B cell (primary cell): ENCODE results near the gene SERPINB6. TPM values are rescaled to one million over a fixed set of nuclear protein-coding genes. Genes with fewer than 3 reads are reported as not detected.
A peak's percentile ranks its signal among the peaks of the same experiment; 100 is the strongest.

Experiments used
- ATAC-seq: fragments of 200-7000 bp; cut with Tn5 transposase; one replicate; pipeline ENCODE4 v1.10.0; 2021; ENCODE audit warnings: low read depth, mild to moderate bottlenecking, moderate number of reproducible peaks, moderate library complexity
- CTCF ChIA-PET: fragments of 350-600 bp; sonication (Branson Sonifier 250); formaldehyde crosslinking; loops from one replicate; lab custom pipeline; 2021; ENCODE audit warnings: antibody characterized with exemption, inconsistent platforms; lab: Charles Lee
- POLR2A ChIA-PET: fragments of 350-600 bp; sonication (Branson Sonifier 250); formaldehyde crosslinking; loops from one replicate; lab custom pipeline; 2021; ENCODE audit warnings: antibody characterized with exemption; lab: Charles Lee
- DNase-seq: peaks from one replicate; pipeline ENCODE4 v3.0.0; 2013
- H2AFZ ChIP-seq: 2 replicates; pipeline ENCODE4 v1.6.1; 2012; ENCODE audit warnings: mild to moderate bottlenecking, low read depth, low read length; ENCODE audit not compliant: insufficient read depth, poor library complexity, severe bottlenecking
- H3K27ac ChIP-seq, 2 donors: 1 replicate in 1 of 2; 2 replicates in 1 of 2; pipeline ENCODE4 v1.5.1; 2012 to 2013; ENCODE audit warnings: low read length in 2 of 2, mild to moderate bottlenecking in 2 of 2, moderate library complexity in 1 of 2
- H3K27me3 ChIP-seq, 4 experiments: fragments of 200-600 bp in 1 of 4; sonication (generic) in 1 of 4; replicated peaks in 1 of 4; 1 replicate in 2 of 4; 2 replicates in 2 of 4; pipeline versions ENCODE4 v1.6.1 to v1.7.0; 2013 to 2016; ENCODE audit warnings: low read length in 3 of 4, mild to moderate bottlenecking in 2 of 4, mixed read lengths in 1 of 4, moderate library complexity in 1 of 4; ENCODE audit not compliant: insufficient read depth in 4 of 4, control insufficient read depth in 3 of 4; ENCODE audit errors: control extremely low read depth in 1 of 4
- H3K36me3 ChIP-seq, 2 experiments: replicated peaks in 1 of 2; 1 replicate in 1 of 2; 2 replicates in 1 of 2; pipeline versions ENCODE4 v1.6.1 to v1.7.1; 2013; ENCODE audit warnings: low read length in 1 of 2; ENCODE audit not compliant: insufficient read depth in 2 of 2, control insufficient read depth in 1 of 2; ENCODE audit errors: control extremely low read depth in 1 of 2, extremely low read depth in 1 of 2
- H3K4me1 ChIP-seq, 2 donors: fragments of 200-600 bp in 1 of 2; sonication (generic) in 1 of 2; 1 replicate in 1 of 2; 2 replicates in 1 of 2; pipeline versions ENCODE4 v1.5.1 to v1.6.1; 2013 to 2017; ENCODE audit warnings: low read length in 2 of 2; ENCODE audit not compliant: control insufficient read depth in 2 of 2, insufficient read depth in 2 of 2
- H3K4me2 ChIP-seq: replicated peaks from 2 replicates; pipeline ENCODE3; 2012; ENCODE audit warnings: mild to moderate bottlenecking, low read depth, low read length; ENCODE audit not compliant: poor library complexity, severe bottlenecking
- H3K4me3 ChIP-seq, 5 experiments: fragments of 200-600 bp in 1 of 5; sonication (generic) in 1 of 5; 1 replicate in 3 of 5; 2 replicates in 2 of 5; pipeline versions ENCODE4 v1.5.1 to v1.7.0; 2011 to 2016; ENCODE audit warnings: low read length in 4 of 5, mild to moderate bottlenecking in 4 of 5, low read depth in 2 of 5, control low read depth in 1 of 5, moderate library complexity in 1 of 5; ENCODE audit not compliant: insufficient read depth in 1 of 5; ENCODE audit errors: control extremely low read depth in 1 of 5, extremely low read depth in 1 of 5
- H3K79me2 ChIP-seq: fragments of 200-600 bp; sonication (generic); one replicate; pipeline ENCODE4 v1.6.0; 2016; ENCODE audit warnings: low read length; ENCODE audit not compliant: control insufficient read depth, insufficient read depth
- H3K9ac ChIP-seq: fragments of 200-600 bp; sonication (generic); 2 replicates; pipeline ENCODE4 v1.6.1; 2017; ENCODE audit warnings: mild to moderate bottlenecking, low read length, moderate library complexity
- H3K9me3 ChIP-seq, 3 donors: one replicate each; pipeline versions ENCODE4 v1.6.1 to v1.7.1; 2013; ENCODE audit warnings: low read length in 2 of 3; ENCODE audit not compliant: control insufficient read depth in 2 of 3, insufficient read depth in 1 of 3; ENCODE audit errors: control extremely low read depth in 1 of 3
- H4K20me1 ChIP-seq: 2 replicates; pipeline ENCODE4 v1.6.0; 2012; ENCODE audit warnings: mild to moderate bottlenecking, low read length; ENCODE audit not compliant: insufficient read depth, control insufficient read depth, poor library complexity, severe bottlenecking
- H3K27ac Mint-ChIP-seq: one replicate; pipeline ENCODE4 v1.8.0; 2021; ENCODE audit warnings: mixed read lengths
- H3K27me3 Mint-ChIP-seq: one replicate; pipeline ENCODE4 v1.8.0; 2021; ENCODE audit warnings: mixed read lengths
- H3K4me1 Mint-ChIP-seq: one replicate; pipeline ENCODE4 v1.8.0; 2021; ENCODE audit warnings: mixed read lengths
- H3K4me3 Mint-ChIP-seq: one replicate; pipeline ENCODE4 v1.8.0; 2021; ENCODE audit warnings: mixed read lengths
- H3K9me3 Mint-ChIP-seq: one replicate; pipeline ENCODE4 v1.8.0; 2022; ENCODE audit warnings: mixed read lengths; ENCODE audit not compliant: insufficient read depth
- EZH2 ChIP-seq: IDR thresholded peaks from 2 replicates; pipeline ENCODE4 v1.6.1; 2012; ENCODE audit warnings: borderline replicate concordance, low read depth, mild to moderate bottlenecking, moderate library complexity, low read length; ENCODE audit not compliant: insufficient read depth, poor library complexity, severe bottlenecking
- WGBS: methylation state at CpG from one replicate; pipeline ENCODE4 v1.1.5; 2013; ENCODE audit warnings: missing lambda C conversion rate; ENCODE audit not compliant: insufficient coverage; 5-methylcytosine and 5-hydroxymethylcytosine counted together
- intact Hi-C: fragments of 100-400 bp; cut with micrococcal nuclease; formaldehyde crosslinking; loops from one replicate; pipeline ENCODE4 v1.10.0; 2022
- polyA plus RNA-seq: library from polyadenylated mRNA; depleted of rRNA; stranded (reverse); fragments of >200 nt; gene quantifications from 2 replicates; pipeline ENCODE4 v1.2.3, GENCODE V29; 2012
- total RNA-seq, 2 donors: library from RNA; stranded (reverse); fragments of 120-200 nt in 1 of 2; gene quantifications; 1 replicate in 1 of 2; 2 replicates in 1 of 2; pipeline versions ENCODE4 v1.2.3 to v1.2.4, GENCODE V29; 2013 to 2022
- TF ChIP-seq, protein P1 (sequence below): fragments of 200-600 bp; IDR thresholded peaks from one replicate; pipeline ENCODE4 v1.8.0; 2022; ENCODE audit warnings: antibody characterized with exemption, mild to moderate bottlenecking

The SERPINB6 gene
- total and polyA plus RNA-seq, 2 donors (not counting 1 experiment from before 2014, with no cell fraction given) = 35.2 to 58.5 TPM

DNA sequence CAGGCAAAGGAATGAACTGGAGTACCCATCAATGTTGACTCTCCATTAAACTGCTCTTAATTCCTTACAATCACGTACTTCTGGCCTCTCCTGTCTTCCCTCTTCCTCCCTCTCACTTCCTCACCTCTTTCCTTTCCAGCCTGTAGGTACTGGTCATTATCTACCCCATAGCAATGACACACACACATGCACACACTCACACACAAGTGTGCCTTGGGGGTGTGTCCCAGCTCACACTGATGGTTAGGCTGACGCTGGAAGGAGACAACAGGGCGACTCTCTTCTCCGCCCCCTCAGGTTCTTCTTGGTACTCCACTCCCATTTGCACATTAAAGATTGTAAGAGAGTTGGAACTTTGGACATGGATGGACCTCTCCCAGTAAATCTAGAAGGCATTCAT, 54.3 kb downstream of the SERPINB6 start:
- H3K4me3 ChIP-seq = no peak overlapping the region
- no peaks in the 10 kb centered on the region for H4K20me1 ChIP-seq
- H3K36me3 ChIP-seq = no peaks in the 10 kb centered on the region
- no peak overlapping the region for H3K27ac Mint-ChIP-seq
- H3K79me2 ChIP-seq = no peaks in the 10 kb centered on the region
- no peak overlapping the region for H3K27ac ChIP-seq
- H2AFZ ChIP-seq = no peak overlapping the region
- H3K4me2 ChIP-seq = no peak overlapping the region
- no peaks in the 10 kb centered on the region for H3K4me1 ChIP-seq
- POLR2A ChIA-PET = no interaction called here
- 90% methylated on average over 1 of the region's 4 CpGs for WGBS
- intact Hi-C loops = no loop called here
- TF ChIP-seq, protein P1, sequence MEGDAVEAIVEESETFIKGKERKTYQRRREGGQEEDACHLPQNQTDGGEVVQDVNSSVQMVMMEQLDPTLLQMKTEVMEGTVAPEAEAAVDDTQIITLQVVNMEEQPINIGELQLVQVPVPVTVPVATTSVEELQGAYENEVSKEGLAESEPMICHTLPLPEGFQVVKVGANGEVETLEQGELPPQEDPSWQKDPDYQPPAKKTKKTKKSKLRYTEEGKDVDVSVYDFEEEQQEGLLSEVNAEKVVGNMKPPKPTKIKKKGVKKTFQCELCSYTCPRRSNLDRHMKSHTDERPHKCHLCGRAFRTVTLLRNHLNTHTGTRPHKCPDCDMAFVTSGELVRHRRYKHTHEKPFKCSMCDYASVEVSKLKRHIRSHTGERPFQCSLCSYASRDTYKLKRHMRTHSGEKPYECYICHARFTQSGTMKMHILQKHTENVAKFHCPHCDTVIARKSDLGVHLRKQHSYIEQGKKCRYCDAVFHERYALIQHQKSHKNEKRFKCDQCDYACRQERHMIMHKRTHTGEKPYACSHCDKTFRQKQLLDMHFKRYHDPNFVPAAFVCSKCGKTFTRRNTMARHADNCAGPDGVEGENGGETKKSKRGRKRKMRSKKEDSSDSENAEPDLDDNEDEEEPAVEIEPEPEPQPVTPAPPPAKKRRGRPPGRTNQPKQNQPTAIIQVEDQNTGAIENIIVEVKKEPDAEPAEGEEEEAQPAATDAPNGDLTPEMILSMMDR = peak; percentile 45
- no peak for TF ChIP-seq EZH2
- H3K9me3 Mint-ChIP-seq = no peaks in the 10 kb centered on the region
- CTCF ChIA-PET = interaction anchor here (0.6 to 8.6 kb wide), 5 partner anchors 15 to 581 kb away, joined by 3 to 85 read pairs (median 20); no protein-coding TSS in a partner anchor
- H3K27me3 Mint-ChIP-seq = no peaks in the 10 kb centered on the region
- H3K27me3 ChIP-seq = no peaks in the 10 kb centered on the region
- peaks cover 2% of the 10 kb centered on the region for H3K4me1 Mint-ChIP-seq
- H3K9me3 ChIP-seq = peaks cover 0 to 5% (median 0%) of the 10 kb centered on the region in 3 donors
- ATAC-seq (peak; percentile 56), DNase-seq (no peak)
- H3K9ac ChIP-seq = no peak overlapping the region
- H3K4me3 Mint-ChIP-seq = no peak overlapping the region

DNA sequence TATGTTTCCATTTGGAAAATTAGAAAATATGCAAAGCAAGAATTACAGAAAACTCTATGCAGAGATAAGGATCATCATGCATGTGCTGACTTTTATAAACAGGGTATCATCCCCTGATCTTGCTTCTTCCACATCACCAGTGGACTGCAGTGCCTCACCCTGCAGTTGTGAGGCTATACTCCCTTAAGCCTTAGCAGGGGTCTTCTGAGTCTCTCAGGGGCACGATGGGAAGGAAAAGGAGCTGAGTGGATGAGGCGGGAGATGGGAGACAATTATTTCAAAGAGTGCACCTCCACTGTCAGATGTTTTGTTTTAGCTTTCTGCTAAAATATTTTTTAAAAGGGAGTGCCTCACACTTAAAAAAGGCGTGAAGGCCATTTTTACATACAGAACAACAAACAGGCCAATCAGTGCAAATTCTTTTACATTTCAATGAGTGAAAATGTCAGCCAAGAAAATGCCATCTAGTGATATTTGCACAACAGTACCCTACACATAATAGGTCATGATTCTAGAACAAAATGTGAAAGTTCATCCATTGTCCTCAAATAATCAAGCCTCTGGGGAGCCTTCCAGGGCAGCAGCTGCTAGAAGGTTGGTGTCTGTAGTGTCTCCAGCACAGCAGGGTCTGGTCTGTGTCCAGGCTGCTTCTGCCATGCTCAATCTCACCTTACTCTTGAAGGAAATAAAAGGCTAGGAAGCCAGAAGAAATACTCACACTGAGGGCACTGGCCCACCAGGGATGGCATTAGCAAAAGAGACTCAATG, 55.0 kb downstream of the SERPINB6 start:
- intact Hi-C loops = no loop called here
- ChIA-PET CTCF (interaction anchor here (0.6 to 8.6 kb wide), 8 partner anchors 13 to 581 kb away, joined by 3 to 85 read pairs (median 9); partner anchors contain the start of genes SERPINB1 and SERPINB9), POLR2A (no interaction called here)
- Histone ChIP-seq H4K20me1 (no peaks in the 10 kb centered on the region), H3K79me2 (no peaks in the 10 kb centered on the region), H3K4me1 (peaks cover 5% of the 10 kb centered on the region in 2 donors), H3K9ac (no peak overlapping the region), H3K9me3 (peaks cover 0 to 5% (median 0%) of the 10 kb centered on the region in 3 donors), H3K27me3 (no peaks in the 10 kb centered on the region), H3K27ac (no peak overlapping the region), H3K36me3 (no peaks in the 10 kb centered on the region), H3K4me2 (no peak overlapping the region), H2AFZ (no peak overlapping the region), H3K4me3 (no peak overlapping the region)
- ATAC-seq = no peak
- TF ChIP-seq, protein P1 = no peak
- no peak for TF ChIP-seq EZH2
- no peak for DNase-seq
- WGBS = no CpG with 5 or more reads among the region's 3 CpGs
- Mint-ChIP-seq H3K27me3 (no peaks in the 10 kb centered on the region), H3K27ac (no peak overlapping the region), H3K4me3 (no peak overlapping the region), H3K4me1 (peaks cover 7% of the 10 kb centered on the region), H3K9me3 (no peaks in the 10 kb centered on the region)
